ENCODE measurements around the gene NOS1AP. TPM values are rescaled to one million over a fixed set of nuclear protein-coding genes. Genes with fewer than 3 reads are reported as not detected.

Gene NOS1AP
- polyA plus RNA-seq, 3 donors, result 0.12 TPM; not detected in 2

GRCh38 chr1:162079030-162079429 lies 9.5 kb downstream of the NOS1AP start:
- no peaks in the 10 kb centered on the region for H4K20me1 ChIP-seq (ENCODE audit: insufficient read depth, low read length)
- H3K79me2 ChIP-seq (ENCODE audit: insufficient read depth, low read length), result no peaks in the 10 kb centered on the region
- no peaks in the 10 kb centered on the region for H3K9me3 ChIP-seq (replicated peaks in 1 of 2; ENCODE audit: control insufficient read depth in 1 of 2, insufficient read depth in 1 of 2, low read length in 2 of 2)
- WGBS (ENCODE audit: insufficient coverage), result no CpG with 5 or more reads among the region's 1 CpG
- H3K4me2 ChIP-seq (replicated peaks; ENCODE audit: extremely low read depth, low read length, poor library complexity, severe bottlenecking), result no peak overlapping the region
- Mint-ChIP-seq H3K4me1 (peaks cover 7% of the 10 kb centered on the region), H3K4me3 (no peak overlapping the region), H3K9me3 (peaks cover 0 to 5% (median 2%) of the 10 kb centered on the region in 7 donors), H3K27ac (no peak overlapping the region), H3K36me3 (no peaks in the 10 kb centered on the region), H3K27me3 (ENCODE audit: low read depth in 3 of 3) (peaks cover 15 to 18% (median 18%) of the 10 kb centered on the region in 3 donors)
- no peak overlapping the region for H3K4me3 ChIP-seq (replicated peaks in 1 of 3; ENCODE audit: low read depth in 2 of 3, low read length in 3 of 3)
- no peaks in the 10 kb centered on the region for H3K4me1 ChIP-seq (ENCODE audit: control insufficient read depth in 1 of 2, insufficient read depth in 2 of 2, low read length in 2 of 2)
- intact Hi-C loops (cut with micrococcal nuclease), result no loop called here
- DNase-seq, result no peak
- TF ChIP-seq, protein P1, sequence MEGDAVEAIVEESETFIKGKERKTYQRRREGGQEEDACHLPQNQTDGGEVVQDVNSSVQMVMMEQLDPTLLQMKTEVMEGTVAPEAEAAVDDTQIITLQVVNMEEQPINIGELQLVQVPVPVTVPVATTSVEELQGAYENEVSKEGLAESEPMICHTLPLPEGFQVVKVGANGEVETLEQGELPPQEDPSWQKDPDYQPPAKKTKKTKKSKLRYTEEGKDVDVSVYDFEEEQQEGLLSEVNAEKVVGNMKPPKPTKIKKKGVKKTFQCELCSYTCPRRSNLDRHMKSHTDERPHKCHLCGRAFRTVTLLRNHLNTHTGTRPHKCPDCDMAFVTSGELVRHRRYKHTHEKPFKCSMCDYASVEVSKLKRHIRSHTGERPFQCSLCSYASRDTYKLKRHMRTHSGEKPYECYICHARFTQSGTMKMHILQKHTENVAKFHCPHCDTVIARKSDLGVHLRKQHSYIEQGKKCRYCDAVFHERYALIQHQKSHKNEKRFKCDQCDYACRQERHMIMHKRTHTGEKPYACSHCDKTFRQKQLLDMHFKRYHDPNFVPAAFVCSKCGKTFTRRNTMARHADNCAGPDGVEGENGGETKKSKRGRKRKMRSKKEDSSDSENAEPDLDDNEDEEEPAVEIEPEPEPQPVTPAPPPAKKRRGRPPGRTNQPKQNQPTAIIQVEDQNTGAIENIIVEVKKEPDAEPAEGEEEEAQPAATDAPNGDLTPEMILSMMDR (IDR thresholded peaks at IDR 0.05), result no peak
- no peak overlapping the region for H3K27ac ChIP-seq (ENCODE audit: low read depth in 1 of 2, low read length in 2 of 2)
- no peak overlapping the region for H3K9ac ChIP-seq (ENCODE audit: insufficient read depth, low read length, poor library complexity, severe bottlenecking)
- H2AFZ ChIP-seq (ENCODE audit: insufficient read depth, low read depth, low read length, poor library complexity, severe bottlenecking), result no peak overlapping the region
- no peaks in the 10 kb centered on the region for H3K27me3 ChIP-seq (ENCODE audit: control insufficient read depth in 2 of 2, insufficient read depth in 2 of 2, low read length in 2 of 2)
- H3K36me3 ChIP-seq (replicated peaks in 1 of 2; ENCODE audit: control insufficient read depth in 1 of 2, insufficient read depth in 2 of 2, low read length in 2 of 2), result no peaks in the 10 kb centered on the region

DNA sequence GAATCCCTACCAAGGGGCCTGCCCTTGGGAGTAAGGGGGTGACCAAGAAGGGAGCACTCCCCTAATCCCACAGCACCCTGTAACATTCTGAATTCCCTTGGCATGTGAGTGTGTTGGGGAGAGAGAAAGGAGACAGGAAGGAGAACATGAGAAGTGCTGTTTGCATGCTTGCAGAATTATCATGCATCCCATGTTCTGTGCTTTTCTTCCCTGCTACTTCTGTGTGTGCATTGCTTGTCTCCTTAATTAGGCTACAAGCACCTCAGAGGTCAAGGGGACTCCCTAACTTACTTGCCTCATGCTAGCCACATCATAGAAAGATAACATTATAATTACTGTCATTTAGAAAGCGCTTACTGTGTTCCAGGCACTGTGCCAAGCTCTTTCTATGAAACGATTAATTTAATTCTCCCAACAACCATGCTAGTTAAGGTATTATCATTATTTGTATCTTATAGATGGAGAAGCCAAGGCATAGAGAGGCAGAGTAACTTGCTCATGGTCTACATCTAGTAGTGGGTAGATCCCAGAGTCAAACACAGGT lies 11.1 kb downstream of the NOS1AP start:
- H3K4me3 ChIP-seq (replicated peaks in 1 of 3; ENCODE audit: low read depth in 2 of 3, low read length in 3 of 3), result no peak overlapping the region
- no peaks in the 10 kb centered on the region for H3K79me2 ChIP-seq (ENCODE audit: insufficient read depth, low read length)
- no peaks in the 10 kb centered on the region for H3K9me3 ChIP-seq (replicated peaks in 1 of 2; ENCODE audit: control insufficient read depth in 1 of 2, insufficient read depth in 1 of 2, low read length in 2 of 2)
- DNase-seq, result no peak
- no peak overlapping the region for H2AFZ ChIP-seq (ENCODE audit: insufficient read depth, low read depth, low read length, poor library complexity, severe bottlenecking)
- Mint-ChIP-seq H3K27ac (no peak overlapping the region), H3K4me1 (no peaks in the 10 kb centered on the region), H3K9me3 (peaks cover 0 to 6% (median 1%) of the 10 kb centered on the region in 7 donors), H3K36me3 (no peaks in the 10 kb centered on the region), H3K27me3 (ENCODE audit: low read depth in 3 of 3) (peaks cover 11 to 14% (median 12%) of the 10 kb centered on the region in 3 donors), H3K4me3 (no peak overlapping the region)
- no peaks in the 10 kb centered on the region for H3K27me3 ChIP-seq (ENCODE audit: control insufficient read depth in 2 of 2, insufficient read depth in 2 of 2, low read length in 2 of 2)
- intact Hi-C loops (cut with micrococcal nuclease), result no loop called here
- no peak overlapping the region for H3K4me2 ChIP-seq (replicated peaks; ENCODE audit: extremely low read depth, low read length, poor library complexity, severe bottlenecking)
- TF ChIP-seq, protein P1 (IDR thresholded peaks at IDR 0.05), result no peak
- no peaks in the 10 kb centered on the region for H3K4me1 ChIP-seq (ENCODE audit: control insufficient read depth in 1 of 2, insufficient read depth in 2 of 2, low read length in 2 of 2)
- no CpG with 5 or more reads among the region's 2 CpGs for WGBS (ENCODE audit: insufficient coverage)
- no peak overlapping the region for H3K9ac ChIP-seq (ENCODE audit: insufficient read depth, low read length, poor library complexity, severe bottlenecking)
- H3K27ac ChIP-seq (ENCODE audit: low read depth in 1 of 2, low read length in 2 of 2), result no peak overlapping the region
- H3K36me3 ChIP-seq (replicated peaks in 1 of 2; ENCODE audit: control insufficient read depth in 1 of 2, insufficient read depth in 2 of 2, low read length in 2 of 2), result no peaks in the 10 kb centered on the region
- no peaks in the 10 kb centered on the region for H4K20me1 ChIP-seq (ENCODE audit: insufficient read depth, low read length)
